Endothelial cell (in vitro differentiated cells): ENCODE measurements around the gene BABAM2. TPM values are rescaled to one million over a fixed set of nuclear protein-coding genes. Genes with fewer than 3 reads are reported as not detected.
"Not testable (repeated sequence)": the region's sequence is repeated elsewhere in the genome, so short reads cannot be mapped to it uniquely, and the experiment has no call there.

ENCODE experiments used
- DNase-seq: peaks from one replicate; pipeline ENCODE4 v3.0.0; 2021; ENCODE audit warnings: low spot score
- H3K27ac Mint-ChIP-seq: one replicate; pipeline ENCODE4 v1.8.0; 2021; ENCODE audit warnings: mixed read lengths, inconsistent platforms; ENCODE audit not compliant: unreplicated experiment
- H3K27me3 Mint-ChIP-seq: one replicate; pipeline ENCODE4 v1.8.0; 2021; ENCODE audit warnings: mild to moderate bottlenecking, moderate library complexity, mixed read lengths, inconsistent platforms; ENCODE audit not compliant: unreplicated experiment
- H3K36me3 Mint-ChIP-seq: one replicate; pipeline ENCODE4 v1.8.0; 2021; ENCODE audit warnings: mild to moderate bottlenecking, low read depth, mixed read lengths, inconsistent platforms; ENCODE audit not compliant: unreplicated experiment
- H3K4me1 Mint-ChIP-seq: one replicate; pipeline ENCODE4 v1.8.0; 2021; ENCODE audit warnings: mild to moderate bottlenecking, mixed read lengths, inconsistent platforms; ENCODE audit not compliant: unreplicated experiment
- H3K4me3 Mint-ChIP-seq: one replicate; pipeline ENCODE4 v1.8.0; 2021; ENCODE audit warnings: mild to moderate bottlenecking, mixed read lengths, inconsistent platforms; ENCODE audit not compliant: unreplicated experiment
- H3K9me3 Mint-ChIP-seq: one replicate; pipeline ENCODE4 v1.8.0; 2021; ENCODE audit warnings: mixed read lengths, inconsistent platforms; ENCODE audit not compliant: unreplicated experiment
- CTCF ChIP-seq: fragments of 200-600 bp; sonication (generic); IDR thresholded peaks from one replicate; pipeline ENCODE4 v1.5.0; 2021; ENCODE audit warnings: antibody characterized with exemption; ENCODE audit not compliant: unreplicated experiment
- total RNA-seq: library from RNA; stranded (reverse); fragmentation: NEBNext Ultra II Directional; extraction: Animal tissue kit (Norgen Biotek cat#: 25700); gene quantifications from one replicate; pipeline ENCODE4 v1.2.1, GENCODE V29; 2021; ENCODE audit not compliant: unreplicated experiment

BABAM2 gene
- total RNA-seq, 1 donor from 2014 or later = 40.2 TPM

- TF ChIP-seq CTCF = no peak
- peaks cover 1% of the 10 kb centered on the region for H3K27me3 Mint-ChIP-seq
- H3K36me3 Mint-ChIP-seq = peaks cover 15% of the 10 kb centered on the region
- no peak for DNase-seq
- no peak overlapping the region for H3K4me3 Mint-ChIP-seq
- no peaks in the 10 kb centered on the region for H3K9me3 Mint-ChIP-seq
- H3K27ac Mint-ChIP-seq = no peak overlapping the region
- peaks cover 4% of the 10 kb centered on the region for H3K4me1 Mint-ChIP-seq
These were observed 33.6 kb upstream of the BABAM2 start for GRCh38 chr2:27856956-27857355.

GRCh38 chr2:27857417-27858172, 32.9 kb upstream of the BABAM2 start:
- TF ChIP-seq CTCF = no peak
- DNase-seq = no peak
- Mint-ChIP-seq H3K27me3 (peaks cover 1% of the 10 kb centered on the region), H3K36me3 (peaks cover 15% of the 10 kb centered on the region), H3K4me3 (no peak overlapping the region), H3K9me3 (no peaks in the 10 kb centered on the region), H3K4me1 (peaks cover 4% of the 10 kb centered on the region), H3K27ac (no peak overlapping the region)

- H3K36me3 Mint-ChIP-seq = peaks cover 13% of the 10 kb centered on the region
- DNase-seq = no peak
- H3K4me1 Mint-ChIP-seq = peaks cover 4% of the 10 kb centered on the region
- no peaks in the 10 kb centered on the region for H3K9me3 Mint-ChIP-seq
- peaks cover 1% of the 10 kb centered on the region for H3K27me3 Mint-ChIP-seq
- no peak overlapping the region for H3K4me3 Mint-ChIP-seq
- TF ChIP-seq CTCF = no peak
- H3K27ac Mint-ChIP-seq = no peak overlapping the region
These were observed 30.4 kb upstream of the BABAM2 start for GRCh38 chr2:27860111-27860510.

- no peak overlapping the region for H3K27ac Mint-ChIP-seq
- no peaks in the 10 kb centered on the region for H3K9me3 Mint-ChIP-seq
- H3K4me3 Mint-ChIP-seq = no peak overlapping the region
- no peak for TF ChIP-seq CTCF
- H3K36me3 Mint-ChIP-seq = no peaks in the 10 kb centered on the region
- peaks cover 4% of the 10 kb centered on the region for H3K4me1 Mint-ChIP-seq
- DNase-seq = no peak
- peaks cover 1% of the 10 kb centered on the region for H3K27me3 Mint-ChIP-seq
These were observed 27.4 kb upstream of the BABAM2 start for GRCh38 chr2:27863146-27863545.

- not testable (repeated sequence) for H3K9me3 Mint-ChIP-seq, H3K4me3 Mint-ChIP-seq, H3K27me3 Mint-ChIP-seq, H3K36me3 Mint-ChIP-seq, H3K4me1 Mint-ChIP-seq, H3K27ac Mint-ChIP-seq, DNase-seq
These were observed 26.6 kb upstream of the BABAM2 start for GRCh38 chr2:27863955-27864354.
